GF-D8 (cell line): Measurements from ENCODE around the gene HACD3.
"Not testable (repeated sequence)": the region's sequence is repeated elsewhere in the genome, so short reads cannot be mapped to it uniquely, and the experiment has no call there.

Source experiments
- DNase-seq: peaks from one replicate; lab custom pipeline; 2025; lab: John Stamatoyannopoulos, UW

The HACD3 gene

GRCh38 chr15:65603134-65603533 is 72.9 kb downstream of the HACD3 start:
- no peak for DNase-seq

GRCh38 chr15:65603559-65603958 is 73.3 kb downstream of the HACD3 start:
- no peak for DNase-seq

DNA sequence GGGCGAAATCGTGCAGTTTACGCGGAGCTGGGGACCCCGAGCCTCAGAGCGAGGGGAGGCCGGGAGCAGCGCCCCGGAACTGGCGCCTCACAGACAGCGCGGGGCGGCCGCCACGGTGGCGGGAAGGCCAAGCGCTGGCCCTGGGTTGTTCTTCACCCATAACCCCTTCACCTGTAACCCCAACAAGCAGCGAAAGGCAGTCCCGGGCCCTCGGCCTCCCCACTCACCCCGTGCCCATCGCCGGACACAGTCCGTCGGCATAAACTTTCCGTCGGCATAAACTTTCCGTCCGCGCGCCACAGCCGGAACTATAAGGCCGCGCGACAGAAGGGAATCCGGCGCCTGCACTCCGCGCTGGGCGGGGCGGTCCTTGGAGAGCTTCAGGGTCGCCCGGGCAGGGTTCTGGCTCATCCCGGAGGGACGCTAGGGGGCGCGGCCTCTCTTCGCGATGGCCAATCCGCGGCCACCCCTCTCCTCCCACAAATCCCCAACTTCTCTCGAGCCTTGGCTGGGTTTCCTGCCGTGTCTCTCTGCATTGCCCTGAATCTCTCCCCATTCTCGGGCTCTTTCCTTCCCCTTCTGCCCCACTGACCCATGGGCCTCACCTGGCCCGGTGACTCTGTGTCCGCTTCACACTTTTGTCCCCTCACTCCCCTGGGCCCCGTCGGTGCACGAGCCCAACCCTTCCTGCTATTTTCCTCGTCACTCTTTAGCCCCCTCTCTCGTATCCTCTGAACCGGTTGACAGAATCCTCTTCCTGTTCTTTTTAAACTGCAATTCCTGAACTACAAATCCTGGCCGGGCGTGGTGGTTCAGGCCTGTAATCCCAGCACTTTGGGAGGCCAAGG is 80.8 kb downstream of the HACD3 start, which contains the start of gene INTS14:
INTS14 (minus strand) TSS at position 261 of the 848 bp plus-strand sequence. CDS start 3,751 bp downstream, outside the sequence.
- DNase-seq, result peak; percentile 87

GRCh38 chr15:65611888-65612615 is 81.8 kb downstream of the HACD3 start:
- DNase-seq, result peak; percentile 37

GRCh38 chr15:65612616-65612946 is 82.3 kb downstream of the HACD3 start:
- no peak for DNase-seq

DNA sequence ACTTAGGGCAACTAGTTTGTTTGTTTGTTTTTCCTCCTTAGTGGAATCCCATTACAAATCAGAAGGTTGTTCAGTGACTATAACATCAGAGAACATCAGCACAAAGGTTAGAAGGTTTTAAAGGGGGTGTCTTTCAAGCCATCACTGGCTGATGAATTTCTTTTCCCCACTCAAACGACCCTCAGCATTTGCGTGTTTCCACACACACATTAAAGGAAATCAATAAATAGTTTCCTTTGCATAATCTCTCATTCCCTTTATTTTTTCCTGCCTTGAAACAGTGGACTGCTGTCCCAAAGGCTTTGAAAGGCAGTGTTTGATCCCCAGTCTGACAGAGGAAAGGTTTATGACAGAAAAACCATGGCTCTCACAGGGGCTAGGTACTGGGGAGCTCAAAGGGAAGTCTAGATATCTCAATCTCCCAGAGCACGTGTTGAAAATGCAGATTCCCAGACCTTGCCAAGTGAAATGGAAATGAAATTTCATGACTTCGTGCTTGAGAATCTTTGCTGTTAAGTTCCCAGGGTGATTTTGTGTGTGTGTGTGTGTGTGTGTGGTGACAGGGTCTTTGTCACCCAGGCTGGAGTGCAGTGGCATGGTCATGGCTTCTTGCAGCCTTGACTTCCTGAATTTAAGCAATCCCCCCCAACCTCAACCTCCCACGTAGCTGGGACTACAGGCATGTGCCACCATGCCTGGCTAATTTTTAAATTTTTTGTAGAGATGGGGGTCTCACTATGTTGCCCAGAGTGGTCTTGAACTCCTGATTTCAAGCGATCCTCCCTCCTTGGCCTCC is 82.9 kb downstream of the HACD3 start:
- DNase-seq, result peak; percentile 34

DNA sequence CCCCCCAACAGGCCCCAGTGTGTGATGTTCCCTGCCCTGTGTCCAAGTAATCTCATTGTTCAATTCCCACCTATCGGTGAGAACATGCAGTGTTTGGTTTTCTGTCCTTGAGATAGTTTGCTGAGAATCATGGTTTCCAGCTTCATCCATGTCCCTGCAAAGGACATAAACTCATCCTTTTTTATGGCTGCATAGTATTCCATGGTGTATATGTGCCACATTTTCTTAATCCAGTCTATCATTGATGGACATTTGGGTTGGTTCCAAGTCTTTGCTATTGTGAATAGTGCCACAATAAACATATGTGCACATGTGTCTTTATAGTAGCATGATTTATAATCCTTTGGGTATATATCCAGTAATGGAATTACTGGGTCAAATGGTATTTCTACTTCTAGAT is 85.6 kb downstream of the HACD3 start:
- not testable (repeated sequence) for DNase-seq

DNA sequence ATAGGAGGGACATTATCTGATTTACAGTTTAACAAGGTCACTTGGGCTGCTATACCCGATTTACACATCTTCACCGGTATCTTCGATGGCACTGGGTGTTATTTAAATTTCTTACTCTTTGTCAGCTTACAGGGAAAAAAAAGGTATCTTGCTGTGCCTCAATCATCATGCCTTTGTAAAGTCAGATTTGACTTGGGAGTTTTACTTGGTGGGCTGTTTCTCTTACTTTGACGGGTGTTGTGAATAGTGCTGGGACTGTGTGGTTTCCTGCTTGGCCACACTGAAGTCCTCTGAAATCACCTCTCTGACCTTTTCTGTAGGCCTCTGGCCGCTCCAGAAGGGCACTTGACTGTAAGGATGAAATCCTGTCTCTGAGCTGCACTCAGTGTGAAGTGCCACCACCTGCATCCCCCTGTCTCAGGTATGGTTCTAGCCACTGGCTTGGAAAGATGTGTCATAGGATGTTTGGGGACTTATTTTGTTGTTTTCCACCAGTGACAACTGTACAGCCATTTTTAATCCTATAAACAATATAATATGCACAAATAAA is 88.4 kb downstream of the HACD3 start:
- DNase-seq, result no peak

DNA sequence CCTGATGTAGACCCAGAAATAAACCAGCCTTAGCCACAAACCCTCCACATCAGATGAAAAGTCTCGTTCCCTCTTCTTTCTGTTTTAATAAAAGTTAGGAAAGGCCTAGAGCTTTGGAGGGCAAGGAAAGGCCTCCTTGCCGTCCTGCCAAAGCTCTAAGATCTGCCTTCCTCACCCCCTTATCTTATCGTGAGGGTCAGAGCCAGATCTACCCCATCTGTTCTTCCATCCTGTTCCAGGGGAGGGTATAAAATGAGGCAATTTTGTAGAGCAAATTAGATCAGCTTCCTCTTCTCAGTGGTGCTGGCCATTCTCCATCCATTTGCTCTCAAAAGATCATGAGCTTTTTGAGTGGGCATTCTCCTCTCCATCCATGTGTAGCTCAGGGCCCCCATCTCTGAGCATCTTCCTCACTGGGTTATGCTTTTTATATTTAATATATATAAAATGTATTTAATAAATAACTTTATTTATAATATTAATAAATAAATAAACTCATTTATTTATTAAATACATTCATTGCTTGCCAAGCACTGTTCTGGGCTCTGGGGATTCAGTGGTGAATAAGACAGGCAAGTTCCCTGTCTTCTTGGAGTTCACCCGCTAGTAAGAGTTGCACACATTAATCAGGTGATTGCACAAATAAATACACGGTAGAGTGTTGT is 89.5 kb downstream of the HACD3 start:
- peak; percentile 87 for DNase-seq

- no peak for DNase-seq
These were observed 90.6 kb downstream of the HACD3 start for GRCh38 chr15:65620833-65621232.

DNA sequence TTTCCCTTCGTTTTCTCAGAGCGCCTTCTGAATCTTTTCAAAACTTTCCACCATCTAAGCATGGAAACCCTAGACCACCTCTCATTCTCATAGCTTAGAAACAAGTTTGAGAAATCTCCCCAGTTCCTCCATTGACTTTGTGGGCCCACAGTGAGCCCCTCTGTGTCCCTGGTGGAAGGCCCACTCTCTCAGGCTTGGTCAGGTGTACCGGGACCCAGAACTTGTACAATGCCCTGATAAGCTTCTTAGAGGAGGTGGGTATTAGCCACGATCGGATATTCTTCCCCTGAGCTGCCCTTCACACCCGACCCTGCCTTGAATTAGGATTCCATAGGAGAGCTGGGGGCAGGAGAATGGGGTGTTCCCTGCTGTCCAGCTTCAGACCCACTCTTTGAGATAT is 91.4 kb downstream of the HACD3 start, which contains the start of gene SLC24A1:
SLC24A1 (plus strand) TSS at position 301 of the 400 bp plus-strand sequence. CDS start 2,143 bp downstream, outside the sequence.
- no peak for DNase-seq

GRCh38 chr15:65623103-65623502 is 92.8 kb downstream of the HACD3 start:
- no peak for DNase-seq

GRCh38 chr15:65626856-65627255 is 96.6 kb downstream of the HACD3 start:
- no peak for DNase-seq
